HEK293T (cell line): ENCODE data around the gene CYP2W1.

Experiments used
- ARNT ChIP-seq: fragments of 450-650 bp; IDR thresholded peaks from 2 replicates; pipeline ENCODE4 v1.6.1; 2017; ENCODE audit warnings: mild to moderate bottlenecking
- BHLHE40 ChIP-seq: fragments of 450-650 bp; IDR thresholded peaks from 2 replicates; pipeline ENCODE4 v1.6.1; 2016; ENCODE audit warnings: mild to moderate bottlenecking, moderate library complexity, borderline replicate concordance
- CTBP1 ChIP-seq: fragments of 450-650 bp; IDR thresholded peaks from 2 replicates; pipeline ENCODE4 v1.6.1; 2016; ENCODE audit warnings: borderline replicate concordance
- FOXM1 ChIP-seq: fragments of 450-650 bp; IDR thresholded peaks from 2 replicates; pipeline ENCODE4 v1.6.1; 2017; ENCODE audit warnings: mild to moderate bottlenecking, borderline replicate concordance
- L3MBTL2 ChIP-seq: fragments of 450-650 bp; conservative IDR thresholded peaks from 2 replicates; pipeline ENCODE4 v1.6.1; 2016; ENCODE audit warnings: mild to moderate bottlenecking
- LEF1 ChIP-seq: fragments of 450-650 bp; IDR thresholded peaks from 2 replicates; pipeline ENCODE4 v1.6.1; 2017; ENCODE audit warnings: mild to moderate bottlenecking, borderline replicate concordance
- PKNOX1 ChIP-seq: fragments of 450-650 bp; IDR thresholded peaks from 2 replicates; pipeline ENCODE4 v1.6.1; 2016
- SP1 ChIP-seq: fragments of 450-650 bp; IDR thresholded peaks from 2 replicates; pipeline ENCODE4 v1.6.1; 2017
- SUZ12 ChIP-seq: fragments of 450-650 bp; IDR thresholded peaks from 2 replicates; pipeline ENCODE4 v1.6.1; 2016; ENCODE audit warnings: mild to moderate bottlenecking
- TARDBP ChIP-seq: fragments of 450-650 bp; IDR thresholded peaks from 2 replicates; pipeline ENCODE4 v1.6.1; 2016
- ZNF384 ChIP-seq: fragments of 450-650 bp; IDR thresholded peaks from 2 replicates; pipeline ENCODE4 v1.6.1; 2016

GRCh38 chr7:962401-963081, 20.4 kb upstream of the CYP2W1 start:
- TF ChIP-seq FOXM1 = no peak
- TF ChIP-seq SUZ12 = no peak
- TF ChIP-seq ZNF384 = no peak
- TF ChIP-seq SP1 = no peak
- TF ChIP-seq L3MBTL2 = no peak
- no peak for TF ChIP-seq PKNOX1
- no peak for TF ChIP-seq TARDBP
- TF ChIP-seq CTBP1 = no peak
- no peak for TF ChIP-seq LEF1
- TF ChIP-seq BHLHE40 = no peak
- no peak for TF ChIP-seq ARNT
